ENCODE data around the gene PERM1.

Gene PERM1

DNA sequence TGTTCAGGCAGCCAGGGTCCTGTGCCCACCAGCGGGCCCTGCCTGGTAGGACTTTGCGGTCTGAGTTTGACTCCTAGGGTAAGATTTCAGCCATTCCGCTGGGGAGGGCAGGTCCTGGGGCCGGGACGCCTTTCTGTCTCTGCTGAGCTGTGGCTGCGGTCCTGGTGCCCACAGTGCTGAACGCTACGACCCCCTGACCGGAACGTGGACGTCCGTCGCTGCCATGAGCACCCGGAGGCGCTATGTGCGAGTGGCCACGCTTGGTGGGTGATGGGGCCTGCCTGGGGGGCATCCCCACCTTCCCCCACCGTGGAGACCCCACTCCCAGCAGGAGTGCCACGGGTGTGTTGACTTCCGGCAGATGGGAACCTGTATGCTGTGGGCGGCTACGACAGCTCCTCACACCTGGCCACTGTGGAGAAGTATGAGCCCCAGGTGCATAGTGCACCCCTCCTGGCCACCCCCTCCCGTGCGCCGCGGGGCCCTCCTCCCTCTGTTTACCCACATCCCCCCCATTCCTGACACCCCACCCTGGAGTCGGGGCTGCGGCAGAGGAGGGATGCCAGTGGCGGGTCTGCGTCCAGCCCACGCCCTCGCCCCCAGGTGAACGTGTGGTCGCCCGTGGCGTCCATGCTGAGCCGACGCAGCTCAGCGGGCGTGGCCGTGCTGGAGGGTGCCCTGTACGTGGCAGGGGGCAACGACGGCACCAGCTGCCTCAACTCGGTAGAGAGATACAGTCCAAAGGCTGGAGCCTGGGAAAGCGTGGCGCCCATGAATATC, 18.0 kb downstream of the PERM1 start:
- FAIRE-seq: no peak
- no peak for DNase-seq (ENCODE audit: insufficient read length, low spot score)
- no peak for TF ChIP-seq POLR2A (IDR thresholded peaks at IDR 0.05; ENCODE audit: low read depth, low read length)

GRCh38 chr1:963301-963651, 18.6 kb downstream of the PERM1 start:
- TF ChIP-seq POLR2A (IDR thresholded peaks at IDR 0.05; ENCODE audit: low read depth, low read length): no peak
- no peak for FAIRE-seq

GRCh38 chr1:962381-963300, 19.3 kb downstream of the PERM1 start:
- FAIRE-seq: no peak
- DNase-seq (ENCODE audit: insufficient read length, low spot score): no peak
- no peak for TF ChIP-seq POLR2A (IDR thresholded peaks at IDR 0.05; ENCODE audit: low read depth, low read length)

More at GRCh38 chr1:963301-963651, 18.6 kb downstream of the PERM1 start:
- DNase-seq (ENCODE audit: insufficient read length, low spot score): no peak

DNA sequence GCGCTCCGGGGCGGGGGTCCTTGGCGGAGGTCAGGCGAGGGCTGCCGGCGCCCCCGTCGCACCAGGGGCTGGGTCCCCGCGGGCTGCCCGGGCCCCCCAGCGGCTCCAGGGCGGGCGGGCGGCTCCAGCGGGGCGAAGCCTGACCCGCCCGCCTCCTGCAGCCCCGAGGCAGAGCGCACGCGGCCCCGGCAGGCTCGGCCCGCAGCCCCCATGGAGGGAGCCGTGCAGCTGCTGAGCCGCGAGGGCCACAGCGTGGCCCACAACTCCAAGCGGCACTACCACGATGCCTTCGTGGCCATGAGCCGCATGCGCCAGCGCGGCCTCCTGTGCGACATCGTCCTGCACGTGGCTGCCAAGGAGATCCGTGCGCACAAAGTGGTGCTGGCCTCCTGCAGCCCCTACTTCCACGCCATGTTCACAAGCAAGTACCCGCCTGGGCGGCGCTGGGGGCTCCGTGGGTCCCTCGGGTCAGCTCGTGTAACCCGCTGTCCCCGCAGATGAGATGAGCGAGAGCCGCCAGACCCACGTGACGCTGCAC, 20.7 kb downstream of the PERM1 start:
- FAIRE-seq: no peak
- no peak for DNase-seq (ENCODE audit: insufficient read length, low spot score)
- no peak for TF ChIP-seq POLR2A (IDR thresholded peaks at IDR 0.05; ENCODE audit: low read depth, low read length)

- DNase-seq (ENCODE audit: insufficient read length, low spot score) (peak; percentile 77), FAIRE-seq (no peak)
- peak; percentile 49; the same call in 1 of the 2 replicates for TF ChIP-seq POLR2A (IDR thresholded peaks at IDR 0.05; ENCODE audit: low read depth, low read length)
These were observed 21.3 kb downstream of the PERM1 start, which contains the start of gene KLHL17 for GRCh38 chr1:960363-961131. Gene KLHL17, plus strand, starts transcription at chr1:960584. Its CDS starts 110 bp downstream, at chr1:960694.

GRCh38 chr1:959731-960362, 22.0 kb downstream of the PERM1 start:
- no peak for DNase-seq (ENCODE audit: insufficient read length, low spot score)
- no peak for FAIRE-seq
- TF ChIP-seq POLR2A (IDR thresholded peaks at IDR 0.05; ENCODE audit: low read depth, low read length): no peak

DNA sequence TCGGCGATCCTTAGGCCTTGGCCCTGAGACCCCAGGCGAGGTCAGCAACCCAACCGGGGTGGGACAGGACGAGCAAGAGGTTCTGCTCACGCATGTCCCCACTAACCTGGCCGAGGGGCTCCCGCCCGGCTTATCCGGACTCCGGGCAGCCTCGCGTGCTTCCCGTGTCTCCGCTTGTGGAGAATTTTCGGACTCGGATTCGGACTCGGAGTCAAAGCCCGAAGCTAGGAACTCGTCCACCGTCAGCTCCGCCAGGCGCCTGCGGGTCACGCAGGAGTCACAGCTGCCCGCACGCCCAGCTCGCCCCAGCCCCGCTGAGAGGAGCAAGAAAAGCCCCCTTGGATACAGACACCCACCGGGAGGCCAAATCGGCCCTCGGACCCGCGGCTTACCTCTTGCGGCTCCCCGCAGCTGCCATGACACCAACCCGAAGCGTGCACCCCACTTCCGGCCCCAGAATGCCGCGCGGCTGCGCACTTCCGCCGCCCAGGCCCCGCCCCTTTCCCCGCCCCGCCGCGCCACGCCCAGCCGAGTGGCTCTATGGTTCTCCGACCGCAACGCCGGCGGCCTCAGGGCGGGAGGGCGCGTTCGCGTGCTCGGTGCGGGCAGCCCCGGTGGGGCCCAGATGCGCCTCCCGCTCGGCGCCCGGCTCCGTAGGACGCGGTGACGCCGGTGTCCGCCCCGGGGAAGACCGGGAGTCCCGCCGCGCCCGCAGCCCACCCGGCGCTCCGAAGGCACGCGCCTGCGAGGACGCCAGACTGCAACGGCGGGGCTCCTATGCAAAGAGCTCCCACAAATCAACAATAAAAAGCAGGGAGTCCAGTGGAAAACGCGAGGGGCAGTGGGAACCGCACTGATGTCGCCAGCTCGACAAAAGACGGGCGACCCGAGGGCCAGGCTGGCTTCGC, 22.8 kb downstream of the PERM1 start, which contains the start of gene NOC2L:
NOC2L (minus strand) TSS at position 434 of the 908 bp plus-strand sequence; CDS start at position 418, 16 bp downstream.
- FAIRE-seq (no peak), DNase-seq (ENCODE audit: insufficient read length, low spot score) (no peak)
- peak; percentile 48; the same call in 1 of the 2 replicates for TF ChIP-seq POLR2A (IDR thresholded peaks at IDR 0.05; ENCODE audit: low read depth, low read length)

DNA sequence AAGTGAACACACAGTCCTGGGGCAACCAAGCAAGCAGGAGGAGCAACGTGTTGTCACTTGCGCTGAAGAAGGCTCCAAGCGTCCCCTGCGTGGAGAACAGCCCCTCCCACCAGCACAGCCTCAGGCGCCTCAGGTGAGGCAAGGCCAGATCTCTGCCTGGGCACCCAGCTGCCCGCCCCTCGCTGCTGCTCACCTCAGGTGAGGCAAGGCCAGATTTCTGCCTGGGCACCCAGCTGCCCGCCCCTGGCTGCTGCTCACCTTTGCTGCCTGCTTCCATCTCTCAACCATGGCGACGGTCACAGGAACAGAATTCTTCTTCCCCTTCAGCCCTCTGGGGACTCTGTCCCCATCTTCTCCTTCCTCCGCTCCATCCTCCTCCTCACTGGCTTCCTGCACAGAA, 25.3 kb downstream of the PERM1 start:
- TF ChIP-seq POLR2A (IDR thresholded peaks at IDR 0.05; ENCODE audit: low read depth, low read length): no peak
- FAIRE-seq (no peak), DNase-seq (ENCODE audit: insufficient read length, low spot score) (no peak)

DNA sequence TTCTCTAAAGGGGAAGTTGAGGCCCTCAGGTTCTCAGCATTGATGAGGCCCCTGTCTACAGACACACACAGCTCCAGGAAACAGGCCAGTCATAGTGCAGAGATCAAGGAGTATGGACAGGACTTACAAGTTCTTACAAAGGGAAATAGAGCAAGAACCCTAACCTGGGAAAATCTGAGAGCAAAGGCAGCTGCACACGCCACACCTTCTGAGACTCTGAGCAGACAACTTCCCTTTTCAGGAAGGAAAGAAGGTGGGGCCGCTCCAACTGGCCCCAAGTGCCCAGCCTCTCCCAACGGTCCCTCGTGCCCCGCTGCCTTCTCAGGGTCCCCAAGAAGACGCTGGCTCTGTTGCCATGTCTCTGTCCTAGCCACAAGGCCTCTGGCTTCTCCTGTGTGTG, 26.4 kb downstream of the PERM1 start:
- DNase-seq (ENCODE audit: insufficient read length, low spot score) (no peak), FAIRE-seq (no peak)
- TF ChIP-seq POLR2A (IDR thresholded peaks at IDR 0.05; ENCODE audit: low read depth, low read length): no peak

GRCh38 chr1:954927-955326, 27.0 kb downstream of the PERM1 start:
- DNase-seq (ENCODE audit: insufficient read length, low spot score) (no peak), FAIRE-seq (no peak)
- TF ChIP-seq POLR2A (IDR thresholded peaks at IDR 0.05; ENCODE audit: low read depth, low read length): no peak

GRCh38 chr1:953524-954320, 28.2 kb downstream of the PERM1 start:
- DNase-seq (ENCODE audit: insufficient read length, low spot score) (no peak), FAIRE-seq (no peak)
- no peak for TF ChIP-seq POLR2A (IDR thresholded peaks at IDR 0.05; ENCODE audit: low read depth, low read length)

All from H54 (cell line).